ENCODE results near the gene WDTC1. TPM values are rescaled to one million over a fixed set of nuclear protein-coding genes. Genes with fewer than 3 reads are reported as not detected.

Gene WDTC1
- total and polyA plus RNA-seq, 10 donors: 7.7 to 56.5 (median 44.1) TPM

DNA sequence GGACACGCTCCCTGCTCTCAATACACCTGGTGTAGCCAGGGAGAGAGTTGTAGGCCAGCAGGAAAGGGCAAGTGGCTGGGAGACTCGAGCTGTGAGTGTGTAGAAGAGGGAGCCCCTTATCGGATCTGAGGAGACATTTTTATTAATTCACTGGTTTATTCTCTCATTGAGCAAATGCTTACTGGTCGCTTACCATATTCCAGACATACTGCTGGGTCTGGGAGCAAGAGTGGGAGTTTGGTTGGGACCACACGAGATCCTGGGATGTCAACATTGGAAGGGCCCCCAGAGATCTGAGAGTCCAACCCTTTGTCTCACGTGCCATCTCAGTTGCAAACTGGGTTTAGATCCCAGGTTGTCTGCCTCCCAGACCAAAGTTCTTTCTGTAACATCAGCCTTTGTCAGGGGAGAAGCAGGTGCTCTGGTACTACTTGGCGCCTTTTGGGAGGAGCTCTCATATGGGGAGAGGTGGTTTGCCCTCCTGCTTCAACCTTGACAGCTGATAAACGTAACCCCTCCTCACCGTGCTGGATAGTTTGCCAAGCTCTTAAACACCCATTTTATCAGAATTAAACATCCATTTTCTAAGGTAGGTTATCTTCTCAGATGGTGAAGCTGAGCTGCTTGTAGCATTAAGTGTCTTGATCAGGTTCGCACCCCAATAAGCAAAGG, 88.3 kb downstream of the WDTC1 start:
- H3K36me3 ChIP-seq: peaks cover 0 to 42% (median 16%) of the 10 kb centered on the region in 6 donors
- DNase-seq: no peak
- H3K9me3 ChIP-seq: no peaks in the 10 kb centered on the region
- H3K4me1 ChIP-seq: peaks cover 21 to 63% (median 52%) of the 10 kb centered on the region in 6 donors
- peaks cover 0 to 8% (median 0%) of the 10 kb centered on the region in 7 donors for H3K27me3 ChIP-seq (replicated peaks in 1 of 7)
- H3K4me3 ChIP-seq: peak overlapping the region; percentile 74 to 98 (median 89)
- 10 to 12% (median 11%) methylated on average over 10 of the region's 10 CpGs for WGBS, 5 donors
- peak overlapping the region; percentile 85 to 95 (median 91) for H3K27ac ChIP-seq
- intact Hi-C loops (cut with DNase I; ENCODE audit: low total_unique reads): no loop called here
- TF ChIP-seq, protein P1, sequence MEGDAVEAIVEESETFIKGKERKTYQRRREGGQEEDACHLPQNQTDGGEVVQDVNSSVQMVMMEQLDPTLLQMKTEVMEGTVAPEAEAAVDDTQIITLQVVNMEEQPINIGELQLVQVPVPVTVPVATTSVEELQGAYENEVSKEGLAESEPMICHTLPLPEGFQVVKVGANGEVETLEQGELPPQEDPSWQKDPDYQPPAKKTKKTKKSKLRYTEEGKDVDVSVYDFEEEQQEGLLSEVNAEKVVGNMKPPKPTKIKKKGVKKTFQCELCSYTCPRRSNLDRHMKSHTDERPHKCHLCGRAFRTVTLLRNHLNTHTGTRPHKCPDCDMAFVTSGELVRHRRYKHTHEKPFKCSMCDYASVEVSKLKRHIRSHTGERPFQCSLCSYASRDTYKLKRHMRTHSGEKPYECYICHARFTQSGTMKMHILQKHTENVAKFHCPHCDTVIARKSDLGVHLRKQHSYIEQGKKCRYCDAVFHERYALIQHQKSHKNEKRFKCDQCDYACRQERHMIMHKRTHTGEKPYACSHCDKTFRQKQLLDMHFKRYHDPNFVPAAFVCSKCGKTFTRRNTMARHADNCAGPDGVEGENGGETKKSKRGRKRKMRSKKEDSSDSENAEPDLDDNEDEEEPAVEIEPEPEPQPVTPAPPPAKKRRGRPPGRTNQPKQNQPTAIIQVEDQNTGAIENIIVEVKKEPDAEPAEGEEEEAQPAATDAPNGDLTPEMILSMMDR (IDR thresholded peaks at IDR 0.05 in 8 of 11, conservative IDR thresholded peaks at IDR 0.05 in 3 of 11): no peak
- no peak for TF ChIP-seq POLR2AphosphoS5 (IDR thresholded peaks at IDR 0.05)
- no peak for TF ChIP-seq POLR2A (IDR thresholded peaks at IDR 0.05)

DNA sequence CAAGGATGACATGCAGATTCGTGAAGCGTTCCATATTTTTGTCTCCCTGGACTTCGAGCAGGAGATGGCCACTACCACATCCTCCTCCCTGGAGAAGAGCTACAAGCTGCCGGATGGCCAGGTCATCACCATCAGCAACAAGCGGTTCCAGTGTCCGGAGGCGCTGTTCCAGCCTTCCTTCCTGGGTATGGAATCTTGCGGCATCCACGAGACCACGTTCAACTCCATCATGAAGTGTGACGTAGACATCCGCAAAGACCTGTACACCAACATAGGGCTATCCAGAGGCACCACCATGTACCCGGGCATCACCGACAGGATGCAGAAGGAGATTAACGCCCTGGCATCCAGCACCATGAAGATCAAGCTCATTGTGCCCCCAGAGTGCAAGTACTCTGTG, 90.9 kb downstream of the WDTC1 start:
- peaks cover 26 to 89% (median 69%) of the 10 kb centered on the region in 6 donors for H3K4me1 ChIP-seq
- DNase-seq: no peak
- no peak for TF ChIP-seq POLR2AphosphoS5 (IDR thresholded peaks at IDR 0.05)
- no peak for TF ChIP-seq POLR2A (IDR thresholded peaks at IDR 0.05)
- TF ChIP-seq, protein P1 (IDR thresholded peaks at IDR 0.05 in 8 of 11, conservative IDR thresholded peaks at IDR 0.05 in 3 of 11): no peak
- H3K36me3 ChIP-seq: peaks cover 0 to 68% (median 23%) of the 10 kb centered on the region in 6 donors
- intact Hi-C loops (cut with DNase I; ENCODE audit: low total_unique reads): no loop called here
- H3K9me3 ChIP-seq: no peaks in the 10 kb centered on the region
- H3K27me3 ChIP-seq (replicated peaks in 1 of 7): no peaks in the 10 kb centered on the region
- no peak overlapping the region for H3K27ac ChIP-seq
- WGBS, 5 donors: 88 to 95% (median 93%) methylated on average over 12 to 15 of the region's 15 CpGs
- no peak overlapping the region for H3K4me3 ChIP-seq

DNA sequence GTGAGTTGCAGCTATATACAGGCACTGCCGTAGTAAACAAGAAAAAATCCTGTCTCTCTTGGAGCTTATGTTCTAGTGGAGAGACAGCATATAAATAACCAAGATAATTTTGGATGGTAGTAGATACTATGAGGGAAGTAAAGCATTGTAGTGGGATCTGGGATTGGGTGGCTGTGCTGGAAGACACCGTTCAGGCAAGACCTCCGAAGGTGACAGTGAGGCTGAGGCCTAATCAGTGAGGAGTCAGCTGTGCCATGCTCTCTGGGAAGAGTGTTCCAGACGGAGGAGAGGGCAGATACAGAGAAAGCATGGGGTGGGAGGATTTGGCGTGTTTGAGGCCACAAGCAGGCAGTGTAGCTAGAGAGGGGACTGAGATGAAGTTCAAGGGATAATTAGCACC, 93.5 kb downstream of the WDTC1 start:
- no peak for DNase-seq
- 89 to 91% (median 90%) methylated on average over 5 of the region's 5 CpGs for WGBS, 5 donors
- Histone ChIP-seq H3K27me3 (replicated peaks in 1 of 7) (no peaks in the 10 kb centered on the region), H3K36me3 (peaks cover 0 to 94% (median 46%) of the 10 kb centered on the region in 6 donors), H3K9me3 (no peaks in the 10 kb centered on the region), H3K4me1 (peaks cover 38 to 100% (median 75%) of the 10 kb centered on the region in 6 donors), H3K27ac (no peak overlapping the region), H3K4me3 (no peak overlapping the region)
- TF ChIP-seq POLR2AphosphoS5 (IDR thresholded peaks at IDR 0.05) (no peak), POLR2A (IDR thresholded peaks at IDR 0.05) (no peak)
- TF ChIP-seq, protein P1 (IDR thresholded peaks at IDR 0.05 in 8 of 11, conservative IDR thresholded peaks at IDR 0.05 in 3 of 11): no peak
- intact Hi-C loops (cut with DNase I; ENCODE audit: low total_unique reads): no loop called here

DNA sequence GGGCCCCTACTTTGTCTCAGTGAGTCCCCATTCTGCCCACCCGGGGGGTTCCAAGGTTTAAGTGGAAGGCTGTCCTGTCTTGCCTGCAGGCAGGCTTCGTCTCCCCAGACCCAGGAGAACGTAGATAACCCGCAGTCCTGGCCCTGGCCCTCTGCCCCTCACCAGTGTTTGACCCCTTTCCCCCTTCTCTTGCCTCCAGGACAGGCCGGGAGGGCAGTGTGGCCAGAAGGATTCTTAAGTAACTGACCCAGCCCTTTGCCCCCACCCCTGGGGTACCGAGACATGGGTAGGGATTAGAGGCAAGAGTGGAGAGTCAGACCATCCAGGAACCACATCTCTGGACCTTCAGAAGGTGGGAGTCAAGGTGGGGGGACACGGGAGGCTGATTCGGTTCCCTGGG, 96.4 kb downstream of the WDTC1 start:
- no peaks in the 10 kb centered on the region for H3K27me3 ChIP-seq (replicated peaks in 1 of 7)
- 86 to 93% (median 87%) methylated on average over 8 of the region's 8 CpGs for WGBS, 5 donors
- no peak overlapping the region for H3K27ac ChIP-seq
- no peak overlapping the region for H3K4me3 ChIP-seq
- H3K9me3 ChIP-seq: no peaks in the 10 kb centered on the region
- H3K4me1 ChIP-seq: peaks cover 25 to 76% (median 48%) of the 10 kb centered on the region in 6 donors
- H3K36me3 ChIP-seq: peaks cover 4 to 100% (median 62%) of the 10 kb centered on the region in 6 donors
- TF ChIP-seq POLR2AphosphoS5 (IDR thresholded peaks at IDR 0.05): no peak
- TF ChIP-seq, protein P1 (IDR thresholded peaks at IDR 0.05 in 8 of 11, conservative IDR thresholded peaks at IDR 0.05 in 3 of 11): no peak
- no peak for TF ChIP-seq POLR2A (IDR thresholded peaks at IDR 0.05)
- intact Hi-C loops (cut with DNase I; ENCODE audit: low total_unique reads): no loop called here
- peak; percentile 22 for DNase-seq

All from spleen (tissue), 11 donors.